ENCODE results near the gene ALB.
"Not testable (repeated sequence)": the region's sequence is repeated elsewhere in the genome, so short reads cannot be mapped to it uniquely, and the experiment has no call there.

ALB gene

GRCh38 chr4:73381214-73381613 lies 22.9 kb upstream of the ALB start:
- TF ChIP-seq CTCF (IDR thresholded peaks at IDR 0.05) (no peak), ZFX (IDR thresholded peaks at IDR 0.05; ENCODE audit: borderline replicate concordance) (no peak)
- no peak overlapping the region for H3K27ac ChIP-seq

GRCh38 chr4:73383452-73383851 lies 20.6 kb upstream of the ALB start:
- H3K27ac ChIP-seq = no peak overlapping the region
- TF ChIP-seq ZFX (IDR thresholded peaks at IDR 0.05; ENCODE audit: borderline replicate concordance) (no peak), CTCF (IDR thresholded peaks at IDR 0.05) (no peak)

GRCh38 chr4:73387552-73387951 lies 16.5 kb upstream of the ALB start:
- TF ChIP-seq ZFX (IDR thresholded peaks at IDR 0.05; ENCODE audit: borderline replicate concordance) (no peak), CTCF (IDR thresholded peaks at IDR 0.05) (no peak)
- no peak overlapping the region for H3K27ac ChIP-seq

- H3K27ac ChIP-seq = no peak overlapping the region
- no peak for TF ChIP-seq CTCF (IDR thresholded peaks at IDR 0.05)
- no peak for TF ChIP-seq ZFX (IDR thresholded peaks at IDR 0.05; ENCODE audit: borderline replicate concordance)
These were observed 15.2 kb upstream of the ALB start for GRCh38 chr4:73388887-73389286.

GRCh38 chr4:73389663-73390062 lies 14.4 kb upstream of the ALB start:
- not testable (repeated sequence) for H3K27ac ChIP-seq

GRCh38 chr4:73391774-73392173 lies 12.3 kb upstream of the ALB start:
- TF ChIP-seq ZFX (IDR thresholded peaks at IDR 0.05; ENCODE audit: borderline replicate concordance) = no peak
- no peak for TF ChIP-seq CTCF (IDR thresholded peaks at IDR 0.05)
- no peak overlapping the region for H3K27ac ChIP-seq

GRCh38 chr4:73392936-73393335 lies 11.2 kb upstream of the ALB start:
- TF ChIP-seq ZFX (IDR thresholded peaks at IDR 0.05; ENCODE audit: borderline replicate concordance) (no peak), CTCF (IDR thresholded peaks at IDR 0.05) (no peak)
- no peak overlapping the region for H3K27ac ChIP-seq

- TF ChIP-seq ZFX (IDR thresholded peaks at IDR 0.05; ENCODE audit: borderline replicate concordance) (no peak), CTCF (IDR thresholded peaks at IDR 0.05) (no peak)
- H3K27ac ChIP-seq = no peak overlapping the region
These were observed 7.8 kb upstream of the ALB start for GRCh38 chr4:73396304-73396703.
